Astrocyte (in vitro differentiated cells and primary cell): ENCODE data around the gene KIFAP3. TPM values are rescaled to one million over a fixed set of nuclear protein-coding genes. Genes with fewer than 3 reads are reported as not detected.
"Not testable (repeated sequence)": the region's sequence is repeated elsewhere in the genome, so short reads cannot be mapped to it uniquely, and the experiment has no call there.

Source experiments
- DNase-seq: peaks from one replicate; pipeline ENCODE4 v3.0.0-alpha.2; 2010; ENCODE audit warnings: low read depth
- FAIRE-seq: peaks from 2 replicates; lab custom pipeline; 2011; peaks lifted over from hg19 to GRCh38; lab: Jason Lieb, UNC
- H2AFZ ChIP-seq: 2 replicates; pipeline ENCODE4 v1.6.0; 2012; ENCODE audit warnings: low read depth, low read length, inconsistent platforms
- H3K27ac ChIP-seq: 2 replicates; pipeline ENCODE4 v1.5.1; 2011; ENCODE audit warnings: low read depth, low read length, inconsistent platforms
- H3K27me3 ChIP-seq: 2 replicates; pipeline ENCODE4 v1.6.0; 2011; ENCODE audit warnings: low read length, inconsistent platforms; ENCODE audit not compliant: insufficient read depth
- H3K36me3 ChIP-seq: 2 replicates; pipeline ENCODE4 v1.5.1; 2011; ENCODE audit warnings: low read length, inconsistent platforms; ENCODE audit not compliant: insufficient read depth
- H3K4me1 ChIP-seq: 2 replicates; pipeline ENCODE4 v1.5.1; 2011; ENCODE audit warnings: low read length, inconsistent platforms; ENCODE audit not compliant: insufficient read depth
- H3K4me2 ChIP-seq: 2 replicates; pipeline ENCODE4 v1.6.0; 2012; ENCODE audit warnings: low read length, inconsistent platforms
- H3K4me3 ChIP-seq: 2 replicates; pipeline ENCODE4 v1.5.1; 2011; ENCODE audit warnings: low read depth, mild to moderate bottlenecking, low read length, inconsistent platforms; ENCODE audit not compliant: insufficient read depth
- H3K79me2 ChIP-seq: 2 replicates; pipeline ENCODE4 v1.6.0; 2012; ENCODE audit warnings: mild to moderate bottlenecking, low read length, inconsistent platforms; ENCODE audit not compliant: insufficient read depth
- H3K9ac ChIP-seq: 2 replicates; pipeline ENCODE4 v1.6.0; 2012; ENCODE audit warnings: mild to moderate bottlenecking, low read length, inconsistent platforms
- H3K9me3 ChIP-seq: 2 replicates; pipeline ENCODE4 v1.5.1; 2012; ENCODE audit warnings: low read depth, mild to moderate bottlenecking, low read length, inconsistent platforms; ENCODE audit not compliant: insufficient read depth
- H4K20me1 ChIP-seq: 2 replicates; pipeline ENCODE4 v1.6.0; 2012; ENCODE audit warnings: low read length, inconsistent platforms; ENCODE audit not compliant: insufficient read depth
- H3K27ac Mint-ChIP-seq: one replicate; pipeline ENCODE4 v1.8.0; 2021; ENCODE audit warnings: mild to moderate bottlenecking, mixed read lengths; ENCODE audit not compliant: unreplicated experiment
- H3K27me3 Mint-ChIP-seq: one replicate; pipeline ENCODE4 v1.8.0; 2021; ENCODE audit warnings: low read depth, mixed read lengths; ENCODE audit not compliant: unreplicated experiment
- H3K36me3 Mint-ChIP-seq: one replicate; pipeline ENCODE4 v1.8.0; 2021; ENCODE audit warnings: low read depth, mixed read lengths; ENCODE audit not compliant: unreplicated experiment
- H3K4me1 Mint-ChIP-seq: one replicate; pipeline ENCODE4 v1.8.0; 2021; ENCODE audit warnings: low read depth, mixed read lengths; ENCODE audit not compliant: unreplicated experiment
- H3K4me3 Mint-ChIP-seq: one replicate; pipeline ENCODE4 v1.8.0; 2021; ENCODE audit warnings: mild to moderate bottlenecking, moderate library complexity, mixed read lengths; ENCODE audit not compliant: unreplicated experiment
- H3K9me3 Mint-ChIP-seq: one replicate; pipeline ENCODE4 v1.8.0; 2021; ENCODE audit warnings: mild to moderate bottlenecking, mixed read lengths; ENCODE audit not compliant: unreplicated experiment
- EZH2 ChIP-seq: IDR thresholded peaks from 2 replicates; pipeline ENCODE4 v1.6.1; 2012; ENCODE audit warnings: mild to moderate bottlenecking, low read length, inconsistent platforms; ENCODE audit not compliant: insufficient read depth
- total RNA-seq: library from RNA; stranded (reverse); gene quantifications from 2 replicates; pipeline ENCODE4 v1.2.1, GENCODE V29; 2021
- TF ChIP-seq, protein P1 (sequence below): IDR thresholded peaks from 2 replicates; pipeline ENCODE4 v1.5.1; 2011; ENCODE audit warnings: low read depth, mild to moderate bottlenecking, inconsistent platforms, low read length, moderate library complexity; ENCODE audit not compliant: insufficient read depth

Gene KIFAP3
- total RNA-seq, 1 donor from 2014 or later, result 32.8 TPM

DNA sequence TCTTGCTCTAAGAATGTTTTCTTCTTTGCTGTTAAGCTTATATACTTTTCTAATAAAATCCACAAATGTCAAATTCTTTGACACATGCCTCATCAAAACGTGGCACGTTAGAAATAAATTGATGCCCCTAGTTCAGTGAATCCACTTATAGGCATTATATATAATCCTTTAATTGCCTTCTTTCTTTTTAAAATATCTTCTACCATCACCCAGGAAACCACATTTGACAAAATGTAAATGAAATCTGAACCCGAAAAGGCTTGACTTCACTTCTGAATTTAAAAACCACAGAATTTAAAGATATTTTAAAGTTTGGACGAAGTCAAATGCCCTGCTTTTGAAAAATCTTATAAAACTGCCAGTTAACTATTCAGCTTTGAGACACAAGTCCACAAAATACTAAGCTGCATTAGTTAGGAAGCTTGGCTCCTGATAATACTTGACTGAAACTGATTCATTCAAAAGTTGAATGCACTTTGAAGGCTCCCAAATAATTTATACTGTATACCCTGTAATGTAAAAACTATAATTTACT lies 22.4 kb upstream of the KIFAP3 start:
- H2AFZ ChIP-seq, result no peak overlapping the region
- peaks cover 3% of the 10 kb centered on the region for H3K9me3 Mint-ChIP-seq
- no peak for FAIRE-seq

DNA sequence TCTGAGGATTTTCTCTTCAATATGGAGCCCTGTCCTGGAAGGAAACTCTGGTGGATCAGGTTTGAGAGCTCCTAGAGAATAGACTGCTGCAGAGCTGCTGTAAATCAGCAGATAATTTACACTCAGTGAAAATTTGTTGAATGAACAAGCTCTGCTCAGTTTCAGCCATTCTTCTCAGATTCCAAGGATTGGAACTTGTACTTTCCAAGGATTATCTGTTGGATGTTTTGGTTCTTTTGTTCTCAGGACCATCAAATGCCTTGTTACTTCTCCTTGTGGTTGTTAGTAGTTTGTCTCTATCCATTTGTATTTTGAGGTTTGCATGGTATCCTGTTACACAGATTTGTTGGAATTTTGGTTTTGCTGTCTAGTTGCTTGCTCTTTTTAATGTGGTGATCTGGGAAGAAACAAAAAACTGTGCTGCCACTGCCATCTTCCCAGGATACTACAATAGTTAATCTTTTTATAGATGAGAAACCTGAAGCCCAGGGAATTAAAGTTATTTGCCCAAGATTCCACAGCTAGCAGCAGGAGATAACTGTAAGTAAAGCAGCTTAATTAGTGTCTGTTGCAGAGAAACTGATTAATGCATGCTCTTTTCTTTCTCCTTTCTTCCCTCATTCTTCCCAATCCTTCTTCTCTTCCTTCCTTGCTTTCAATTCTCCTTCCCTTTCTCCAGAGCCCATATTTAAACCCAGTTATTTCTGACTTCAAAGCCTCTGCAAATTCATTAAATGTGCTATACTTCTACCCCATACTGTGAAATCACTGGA lies 21.7 kb upstream of the KIFAP3 start:
- Mint-ChIP-seq H3K4me3 (no peak overlapping the region), H3K4me1 (peaks cover 15% of the 10 kb centered on the region), H3K36me3 (no peaks in the 10 kb centered on the region), H3K27me3 (no peaks in the 10 kb centered on the region), H3K27ac (peak overlapping the region; percentile 41), H3K9me3 (peaks cover 3% of the 10 kb centered on the region)
- no peak overlapping the region for H3K4me2 ChIP-seq
- FAIRE-seq (no peak), DNase-seq (no peak)
- no peak overlapping the region for H3K27ac ChIP-seq
- H3K79me2 ChIP-seq, result no peaks in the 10 kb centered on the region
- no peaks in the 10 kb centered on the region for H3K4me1 ChIP-seq
- TF ChIP-seq, protein P1, sequence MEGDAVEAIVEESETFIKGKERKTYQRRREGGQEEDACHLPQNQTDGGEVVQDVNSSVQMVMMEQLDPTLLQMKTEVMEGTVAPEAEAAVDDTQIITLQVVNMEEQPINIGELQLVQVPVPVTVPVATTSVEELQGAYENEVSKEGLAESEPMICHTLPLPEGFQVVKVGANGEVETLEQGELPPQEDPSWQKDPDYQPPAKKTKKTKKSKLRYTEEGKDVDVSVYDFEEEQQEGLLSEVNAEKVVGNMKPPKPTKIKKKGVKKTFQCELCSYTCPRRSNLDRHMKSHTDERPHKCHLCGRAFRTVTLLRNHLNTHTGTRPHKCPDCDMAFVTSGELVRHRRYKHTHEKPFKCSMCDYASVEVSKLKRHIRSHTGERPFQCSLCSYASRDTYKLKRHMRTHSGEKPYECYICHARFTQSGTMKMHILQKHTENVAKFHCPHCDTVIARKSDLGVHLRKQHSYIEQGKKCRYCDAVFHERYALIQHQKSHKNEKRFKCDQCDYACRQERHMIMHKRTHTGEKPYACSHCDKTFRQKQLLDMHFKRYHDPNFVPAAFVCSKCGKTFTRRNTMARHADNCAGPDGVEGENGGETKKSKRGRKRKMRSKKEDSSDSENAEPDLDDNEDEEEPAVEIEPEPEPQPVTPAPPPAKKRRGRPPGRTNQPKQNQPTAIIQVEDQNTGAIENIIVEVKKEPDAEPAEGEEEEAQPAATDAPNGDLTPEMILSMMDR, result no peak
- TF ChIP-seq EZH2, result no peak
- no peak overlapping the region for H2AFZ ChIP-seq
- no peaks in the 10 kb centered on the region for H4K20me1 ChIP-seq
- H3K9ac ChIP-seq, result no peak overlapping the region
- no peaks in the 10 kb centered on the region for H3K9me3 ChIP-seq
- no peaks in the 10 kb centered on the region for H3K27me3 ChIP-seq
- no peak overlapping the region for H3K4me3 ChIP-seq
- H3K36me3 ChIP-seq, result no peaks in the 10 kb centered on the region

More for the DNA sequence above, 22.4 kb upstream of the KIFAP3 start:
- Histone ChIP-seq H3K9me3 (no peaks in the 10 kb centered on the region), H3K9ac (no peak overlapping the region), H3K4me1 (no peaks in the 10 kb centered on the region), H3K4me2 (no peak overlapping the region), H3K36me3 (no peaks in the 10 kb centered on the region), H4K20me1 (no peaks in the 10 kb centered on the region), H3K79me2 (no peaks in the 10 kb centered on the region), H3K27ac (no peak overlapping the region), H3K27me3 (no peaks in the 10 kb centered on the region), H3K4me3 (no peak overlapping the region)
- Mint-ChIP-seq H3K36me3 (no peaks in the 10 kb centered on the region), H3K27me3 (no peaks in the 10 kb centered on the region), H3K4me1 (peaks cover 15% of the 10 kb centered on the region), H3K4me3 (no peak overlapping the region), H3K27ac (no peak overlapping the region)
- TF ChIP-seq, protein P1, result no peak
- no peak for TF ChIP-seq EZH2
- DNase-seq, result no peak

DNA sequence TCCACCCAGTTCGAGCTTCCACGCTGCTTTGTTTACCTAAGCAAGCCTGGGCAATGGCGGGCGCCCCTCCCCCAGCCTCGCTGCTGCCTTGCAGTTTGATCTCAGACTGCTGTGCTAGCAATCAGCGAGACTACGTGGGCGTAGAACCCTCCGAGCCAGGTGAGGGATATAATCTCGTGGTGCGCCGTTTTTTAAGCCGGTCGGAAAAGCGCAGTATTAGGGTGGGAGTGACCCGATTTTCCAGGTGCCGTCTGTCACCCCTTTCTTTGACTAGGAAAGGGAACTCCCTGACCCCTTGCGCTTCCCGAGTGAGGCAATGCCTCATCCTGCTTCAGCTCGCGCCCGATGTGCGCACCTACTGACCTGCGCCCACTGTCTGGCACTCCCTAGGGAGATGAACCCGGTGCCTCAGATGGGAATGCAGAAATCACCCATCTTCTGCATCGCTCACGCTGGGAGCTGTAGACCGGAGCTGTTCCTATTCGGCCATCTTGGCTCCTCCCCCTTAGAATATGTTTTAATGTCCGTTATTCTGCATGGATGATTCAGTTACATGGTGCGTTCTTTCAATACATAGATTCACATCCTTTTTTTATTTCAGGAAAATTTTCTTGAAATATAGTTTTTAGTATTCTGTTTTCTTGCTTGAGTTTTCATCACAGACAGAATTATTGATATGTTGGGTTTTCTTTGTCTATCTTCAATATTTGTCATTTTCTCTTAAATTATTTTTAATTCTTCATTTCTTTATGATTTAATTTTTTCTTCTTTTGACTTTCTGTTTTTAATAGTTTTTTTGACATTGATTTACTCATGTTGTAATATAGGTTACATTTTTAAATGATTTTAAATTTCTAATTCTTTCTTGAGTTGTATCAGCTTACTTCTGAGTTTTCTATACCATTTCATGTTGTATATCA lies 20.5 kb upstream of the KIFAP3 start:
- not testable (repeated sequence) for DNase-seq, H3K27ac ChIP-seq, H3K4me2 ChIP-seq, H2AFZ ChIP-seq, H3K4me3 Mint-ChIP-seq, H3K9me3 Mint-ChIP-seq, H3K27me3 ChIP-seq, H3K9me3 ChIP-seq, FAIRE-seq, H3K27me3 Mint-ChIP-seq, H4K20me1 ChIP-seq, H3K36me3 ChIP-seq, H3K4me3 ChIP-seq, H3K36me3 Mint-ChIP-seq, H3K4me1 ChIP-seq, H3K9ac ChIP-seq, H3K79me2 ChIP-seq
- H3K4me1 Mint-ChIP-seq, result peaks cover 15% of the 10 kb centered on the region
- H3K27ac Mint-ChIP-seq, result peak overlapping the region; percentile 47
